ENCODE measurements around the gene NFIA.

DNA sequence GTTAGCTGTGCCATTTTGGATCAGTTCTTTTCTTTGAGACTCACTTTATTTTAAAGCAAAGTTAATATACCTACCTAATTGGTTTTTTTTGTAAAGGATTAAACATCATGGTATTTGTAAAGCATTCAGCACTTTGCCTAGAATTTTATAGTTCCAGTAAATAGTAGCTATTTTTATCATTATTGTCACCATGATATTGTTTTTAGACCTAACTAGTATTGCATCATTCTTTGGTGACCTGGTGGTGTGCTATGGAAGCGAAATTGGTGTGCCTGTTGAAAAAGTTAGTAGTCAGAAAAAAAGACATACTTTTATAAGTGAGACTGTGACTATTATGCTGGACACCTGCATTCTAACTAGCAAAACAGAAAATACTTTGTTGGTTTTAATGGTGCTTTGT lies 81.0 kb downstream of the NFIA start:
- no peak for TF ChIP-seq POLR2AphosphoS5 (IDR thresholded peaks at IDR 0.05; ENCODE audit: borderline replicate concordance, low read depth, low read length)
- TF ChIP-seq EZH2 (IDR thresholded peaks at IDR 0.05): no peak
- TF ChIP-seq FOXP2 (optimal IDR thresholded peaks at IDR 0.05; ENCODE audit: control extremely low read depth, extremely low read length, insufficient read depth): no peak
